Stimulated activated CD4-positive, alpha-beta T cell treated with anti-CD3 and anti-CD28 coated beads, TNF-alpha, amount 100 ng/mL, for 48 hours (primary cell): ENCODE measurements around the gene KEL.

Experiments used
- DNase-seq, 3 donors: peaks; one replicate each; pipeline ENCODE4 v3.0.0-alpha.2; 2020; ENCODE audit warnings: low read depth in 3 of 3

KEL gene

DNA sequence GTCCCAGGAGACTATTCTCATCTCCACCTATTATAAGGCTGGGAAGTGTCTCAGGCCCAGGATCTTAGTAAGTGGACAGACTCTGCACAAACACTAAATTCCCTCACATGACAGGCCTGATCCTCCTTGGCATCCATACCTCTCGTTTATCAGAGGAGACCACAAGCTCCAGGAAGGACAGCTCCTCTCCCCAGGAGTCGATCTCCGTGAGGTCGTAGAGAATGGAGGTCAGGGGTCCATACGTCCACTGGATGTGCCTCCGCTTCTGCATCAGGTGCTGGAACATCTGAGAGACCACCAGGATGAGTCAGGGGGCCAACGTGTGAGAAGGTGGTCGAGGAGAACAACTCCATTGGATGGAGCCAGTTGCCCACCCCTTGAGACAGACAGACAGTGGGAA lies 34.2 kb downstream of the KEL start:
- DNase-seq: no peak

DNA sequence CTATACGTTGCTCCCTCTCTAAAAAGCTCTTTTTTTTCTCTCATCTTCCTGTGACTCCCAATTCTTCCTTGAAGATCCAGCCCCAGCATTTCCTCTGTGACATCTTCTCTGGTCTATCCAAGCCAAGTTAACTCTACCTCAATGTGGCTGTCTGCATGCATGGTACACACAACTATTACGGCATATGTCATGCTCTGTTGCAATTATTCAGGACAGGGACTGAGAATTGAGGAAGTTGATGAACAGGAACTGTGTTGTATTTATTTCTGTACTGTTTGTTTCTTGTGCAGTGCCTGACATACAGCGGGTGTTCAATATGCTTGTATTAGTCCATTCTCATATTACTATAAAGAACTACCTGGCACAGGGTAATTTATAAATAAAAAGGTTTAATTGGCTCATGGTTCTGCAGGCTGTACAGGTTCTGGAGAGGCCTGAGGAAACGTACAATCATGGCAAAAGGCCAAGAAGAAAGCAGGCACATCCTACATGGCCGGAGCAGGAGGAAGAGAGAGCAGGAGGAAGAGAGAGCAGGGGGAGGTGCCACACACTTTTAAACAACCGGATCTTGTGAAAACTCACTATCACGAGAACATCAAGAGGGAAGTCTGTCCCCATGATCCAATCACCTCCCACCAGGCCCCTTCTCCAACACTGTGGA lies 34.9 kb downstream of the KEL start:
- no peak for DNase-seq

DNA sequence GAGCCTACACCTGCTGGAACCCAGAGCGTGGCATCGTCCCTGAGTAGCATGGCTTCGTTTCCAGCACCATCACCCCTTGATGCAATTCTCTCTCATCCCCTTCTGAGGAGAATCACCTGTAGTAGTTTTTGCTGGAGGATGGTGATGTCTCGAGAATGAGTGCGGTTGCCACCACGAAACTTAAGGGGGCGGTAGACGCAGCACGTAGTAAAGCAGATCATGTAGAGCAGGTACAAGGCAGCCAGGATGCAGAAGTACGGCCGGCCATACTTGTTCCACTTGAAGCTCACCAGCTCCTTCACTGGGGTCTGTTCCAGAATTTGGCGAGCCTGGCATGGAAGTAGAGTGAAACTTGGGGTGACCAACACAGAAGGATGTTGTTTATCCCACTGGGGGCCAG lies 36.8 kb downstream of the KEL start:
- no peak for DNase-seq

DNA sequence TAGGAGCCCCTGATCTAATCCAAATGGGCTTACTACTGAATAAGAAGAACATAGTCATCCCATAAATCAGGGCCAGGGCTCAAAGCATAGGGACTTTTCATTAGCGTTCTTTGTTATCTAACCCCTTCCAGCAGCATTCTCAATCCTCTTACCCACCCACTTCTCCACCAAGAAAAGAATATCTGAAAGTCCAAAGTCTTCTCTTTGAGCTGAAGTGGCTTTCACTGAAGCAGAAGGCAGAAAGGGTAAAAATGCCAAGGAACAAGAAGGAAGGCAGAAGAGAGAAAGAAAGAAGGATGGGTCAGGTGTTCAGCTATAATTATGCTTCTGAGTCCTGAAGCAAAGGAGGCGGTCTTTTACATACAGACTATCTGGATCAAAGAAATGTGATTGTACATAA lies 38.8 kb downstream of the KEL start:
- no peak for DNase-seq

DNA sequence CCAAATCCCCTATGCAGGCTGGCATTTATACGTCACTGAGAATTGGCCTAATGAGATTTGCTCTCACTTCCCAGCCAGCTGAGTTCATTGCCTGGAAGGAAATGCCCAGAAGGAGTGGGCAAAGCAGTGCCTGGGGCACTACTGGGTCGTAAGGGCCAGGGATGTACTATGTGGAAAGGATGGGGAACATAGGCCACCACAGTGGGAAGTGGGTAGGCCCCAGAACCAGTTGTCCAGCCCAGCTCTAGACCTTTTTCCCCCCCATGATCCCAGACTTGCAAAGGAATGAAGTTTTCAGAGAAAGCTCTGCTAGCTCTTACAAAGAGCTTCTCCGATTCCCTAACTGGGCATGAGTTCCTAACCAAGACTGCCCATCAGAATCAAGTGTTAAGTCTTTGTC lies 42.5 kb downstream of the KEL start:
- DNase-seq: no peak

DNA sequence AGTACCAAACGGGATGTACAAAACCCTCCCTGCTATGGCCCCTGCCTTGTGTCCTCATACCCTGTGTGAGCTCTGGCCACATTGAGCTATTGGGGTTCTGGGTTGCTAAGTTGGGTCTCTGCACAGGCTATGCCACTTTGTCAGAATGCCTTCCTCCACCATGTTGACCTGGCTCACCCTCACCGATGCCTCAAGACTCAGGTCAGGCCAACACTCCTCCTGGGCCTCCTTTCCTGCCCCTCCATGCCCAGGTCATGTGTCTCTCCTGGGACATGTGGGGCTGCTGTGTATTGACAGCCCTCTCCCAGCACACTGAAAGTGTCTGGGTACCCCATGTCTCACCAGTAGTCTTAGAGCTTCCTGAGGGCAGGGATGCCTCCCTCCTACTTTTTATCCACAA lies 43.3 kb downstream of the KEL start:
- no peak for DNase-seq

DNA sequence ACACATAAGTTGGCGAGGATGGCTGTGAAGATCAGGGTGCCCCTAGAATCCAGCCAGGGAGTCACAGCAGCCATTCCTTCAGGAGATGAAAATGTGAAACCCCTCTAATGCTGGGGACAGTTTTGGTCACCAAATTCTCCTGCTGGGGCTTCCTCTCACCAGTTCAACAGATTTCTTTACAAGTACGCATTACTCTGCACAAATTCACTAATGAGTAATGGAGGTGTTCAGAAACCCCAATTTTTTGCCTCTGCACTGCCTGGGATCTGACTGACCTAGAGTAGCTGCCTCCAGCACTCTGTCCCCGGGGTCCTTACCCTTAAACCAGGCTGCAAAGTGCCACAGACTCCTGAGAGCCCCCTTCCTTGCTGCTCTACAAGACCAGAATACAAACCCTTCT lies 44.7 kb downstream of the KEL start:
- DNase-seq: no peak

DNA sequence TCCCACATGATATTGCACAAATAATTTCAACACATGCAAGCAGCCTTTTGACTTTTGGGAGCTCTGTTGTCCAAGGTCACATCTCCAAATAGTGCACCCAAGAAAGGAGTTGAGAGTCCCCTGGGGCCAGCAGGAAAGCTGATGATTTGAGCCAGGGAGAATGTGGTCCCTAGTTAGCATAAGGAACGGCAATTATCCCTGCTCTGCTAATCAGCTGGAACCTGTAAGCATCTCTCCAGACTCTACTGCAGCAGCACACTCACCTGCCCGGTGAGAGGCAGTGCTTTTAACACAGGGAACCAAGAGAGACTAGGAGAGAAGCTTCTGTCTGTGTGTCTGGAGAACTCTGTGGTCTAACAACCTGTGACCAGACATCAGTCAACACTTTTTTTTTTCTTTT lies 45.7 kb downstream of the KEL start:
- no peak for DNase-seq

DNA sequence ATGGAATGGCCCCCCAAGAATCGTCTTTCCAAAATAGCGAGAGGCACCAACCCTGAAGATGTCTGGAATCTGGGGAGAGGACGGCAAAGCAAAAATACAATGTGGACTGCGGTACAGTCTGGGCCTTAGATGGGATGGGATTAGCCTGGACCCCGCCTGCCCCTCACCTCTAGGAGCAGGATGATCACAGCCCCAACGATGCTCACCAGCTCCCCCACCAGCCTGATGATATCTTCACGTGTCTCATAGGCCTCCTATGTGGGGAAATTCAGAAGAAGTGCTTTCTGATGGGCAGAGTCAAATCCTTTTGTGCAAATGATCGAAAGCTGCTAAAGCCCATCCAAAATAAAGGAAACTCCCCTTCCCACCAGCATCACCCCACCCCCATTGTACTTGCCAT lies 46.8 kb downstream of the KEL start:
- DNase-seq: no peak

DNA sequence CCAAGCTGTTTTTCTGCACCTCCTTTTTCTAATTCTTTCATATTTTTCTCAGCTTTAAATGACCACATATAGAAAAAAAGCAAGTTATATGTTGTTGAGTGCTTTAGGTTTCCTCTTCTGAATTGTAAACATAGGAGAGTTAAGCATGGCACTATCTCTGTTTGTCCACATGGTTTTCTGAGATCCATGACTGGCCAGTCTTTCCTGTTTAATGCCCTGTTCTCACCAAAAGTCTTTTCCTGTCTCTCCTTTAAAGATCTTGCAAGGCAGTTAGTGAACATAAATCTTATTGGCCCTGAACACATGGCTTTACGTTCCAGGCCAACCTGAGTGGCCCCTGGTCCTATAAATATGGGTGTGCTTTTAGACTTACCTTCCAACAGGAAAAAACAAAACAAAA lies 48.0 kb downstream of the KEL start:
- no peak for DNase-seq

DNA sequence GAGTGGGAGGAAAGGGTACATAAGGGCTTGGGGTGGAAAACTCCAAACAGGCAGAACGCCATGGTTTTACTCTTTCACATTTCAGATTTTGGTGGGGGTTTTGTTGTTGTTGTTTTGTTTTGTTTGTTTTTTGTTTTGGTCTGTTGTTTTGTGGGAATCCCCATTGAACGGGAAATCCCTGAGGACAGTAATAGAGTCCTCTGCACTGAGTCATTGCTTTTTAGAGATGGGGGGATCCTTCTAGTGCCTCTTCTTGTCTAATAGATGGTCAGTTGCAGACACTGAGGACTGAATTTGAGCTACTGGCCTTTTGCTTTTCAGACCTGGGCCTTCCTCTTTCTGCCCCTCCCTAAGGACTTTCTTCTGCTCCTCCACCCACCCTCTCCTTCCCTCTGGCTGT lies 48.6 kb downstream of the KEL start:
- DNase-seq: no peak

DNA sequence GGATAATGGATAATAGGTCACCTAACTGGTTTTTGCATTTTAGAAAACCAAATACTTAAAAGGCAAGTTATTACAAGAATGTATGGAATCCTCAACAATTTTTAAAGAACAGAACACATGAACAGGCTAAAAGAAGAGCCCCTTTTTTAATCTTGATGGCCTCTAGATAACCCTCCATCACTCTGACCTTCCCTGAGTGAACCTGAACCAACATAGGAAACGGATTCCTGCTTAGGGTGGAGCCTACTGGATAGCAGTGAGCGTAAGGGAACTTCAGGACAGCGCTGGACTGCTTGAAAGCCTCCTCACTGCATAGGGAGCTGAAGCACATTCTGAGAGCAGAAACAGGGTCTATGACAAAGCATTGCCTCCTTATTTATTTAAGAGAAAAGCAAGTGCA lies 49.1 kb downstream of the KEL start:
- no peak for DNase-seq

DNA sequence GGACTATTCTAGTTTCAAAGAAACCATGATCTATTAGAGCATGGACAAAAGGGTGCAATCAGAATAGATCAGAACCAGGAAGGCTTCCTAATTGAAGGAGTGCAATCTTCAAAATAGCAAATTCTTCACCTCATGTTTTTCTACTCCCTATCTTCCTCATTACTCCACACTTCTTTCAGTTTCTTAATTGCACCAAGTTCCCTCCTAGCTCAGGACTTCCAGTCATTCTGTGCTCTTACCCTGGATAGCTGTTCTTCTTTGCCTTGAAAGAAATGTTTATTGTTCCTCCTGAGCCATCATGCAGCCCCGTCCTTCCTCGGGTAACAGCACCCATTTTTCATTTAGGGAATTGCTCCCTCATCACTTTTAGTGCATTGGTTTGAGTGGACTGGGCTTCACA lies 51.7 kb downstream of the KEL start:
- no peak for DNase-seq

DNA sequence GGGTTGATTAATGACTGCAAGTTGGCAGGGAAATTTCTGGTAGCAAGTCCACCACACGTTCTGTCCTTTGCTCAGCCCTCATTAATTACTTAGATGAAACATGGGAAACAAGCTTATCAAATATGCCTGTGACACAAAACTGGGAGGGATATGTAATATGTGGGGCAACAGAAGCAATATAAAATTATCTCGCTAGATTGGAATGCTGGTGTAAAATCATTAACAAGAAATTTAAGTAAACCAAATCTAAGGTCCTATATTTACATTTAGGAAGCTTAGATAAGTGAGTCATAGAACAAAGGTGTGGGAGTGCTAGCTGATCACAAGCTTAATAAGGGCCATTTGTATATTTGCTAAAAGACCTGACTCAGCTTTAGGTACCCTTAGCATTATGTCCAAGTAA lies 52.1 kb downstream of the KEL start:
- no peak for DNase-seq

DNA sequence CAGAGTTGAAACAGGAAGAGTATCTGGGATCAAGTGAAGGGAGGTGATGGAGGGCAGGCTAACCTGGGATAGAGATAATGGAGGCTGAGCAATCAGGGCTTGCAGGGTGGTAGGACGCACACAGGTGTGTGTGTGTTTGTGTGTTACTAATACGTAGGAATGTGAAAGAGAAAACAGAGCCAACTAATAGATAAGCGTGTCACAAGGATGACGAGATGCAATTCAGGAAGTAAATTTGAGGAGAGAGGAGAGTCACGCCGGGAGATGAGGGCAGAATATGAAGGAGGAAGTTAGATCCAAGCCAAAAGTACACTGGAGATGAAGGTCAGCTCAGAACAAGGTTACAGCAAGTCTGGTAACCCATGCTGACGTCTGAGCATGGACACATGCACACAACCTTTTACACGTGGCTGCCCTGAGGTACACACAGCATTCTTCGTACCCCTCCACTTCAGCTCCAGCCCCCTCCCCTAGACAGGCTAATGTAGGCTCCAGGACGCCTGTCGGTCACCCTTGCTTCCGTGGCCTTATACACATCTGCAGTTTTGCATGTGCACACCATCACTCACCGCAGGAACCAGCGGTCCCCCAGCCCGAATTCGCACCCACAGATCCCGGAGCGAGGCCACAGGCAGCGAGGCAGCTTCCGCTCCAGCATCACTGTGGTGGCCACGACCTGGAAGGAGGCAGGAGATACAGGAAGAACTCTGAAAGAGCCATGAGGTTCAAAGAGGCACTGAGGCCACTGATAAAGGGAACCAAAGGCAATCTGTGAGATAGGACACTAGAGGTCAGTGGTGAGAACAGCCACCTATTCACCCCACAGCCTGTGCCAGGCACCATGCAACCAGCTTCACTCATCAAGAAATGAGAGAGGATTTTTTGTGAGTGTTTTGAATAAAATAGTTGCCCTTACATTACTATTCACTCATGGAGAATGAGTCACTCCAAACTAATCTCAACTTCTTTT lies 53.0 kb downstream of the KEL start:
- no peak for DNase-seq

DNA sequence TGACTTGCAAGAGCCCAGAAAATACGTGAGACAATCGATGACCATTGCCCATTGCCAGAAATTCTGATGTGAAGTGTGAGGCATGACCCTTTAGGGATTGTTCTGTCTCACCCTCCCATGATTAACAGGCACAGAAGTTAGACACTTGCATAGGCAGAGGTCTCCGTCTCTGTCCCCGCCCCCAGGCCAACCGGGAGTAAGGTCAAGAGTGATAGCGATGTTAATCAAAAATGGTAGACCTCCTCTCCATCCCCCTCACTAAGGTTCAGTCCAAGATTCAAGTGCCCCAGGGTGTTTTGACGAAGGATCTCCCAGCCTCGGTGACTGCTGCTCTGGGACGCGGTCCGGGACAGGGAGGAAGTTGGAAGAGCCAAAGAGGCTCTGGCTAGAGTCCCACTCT lies 53.9 kb downstream of the KEL start:
- DNase-seq: no peak

DNA sequence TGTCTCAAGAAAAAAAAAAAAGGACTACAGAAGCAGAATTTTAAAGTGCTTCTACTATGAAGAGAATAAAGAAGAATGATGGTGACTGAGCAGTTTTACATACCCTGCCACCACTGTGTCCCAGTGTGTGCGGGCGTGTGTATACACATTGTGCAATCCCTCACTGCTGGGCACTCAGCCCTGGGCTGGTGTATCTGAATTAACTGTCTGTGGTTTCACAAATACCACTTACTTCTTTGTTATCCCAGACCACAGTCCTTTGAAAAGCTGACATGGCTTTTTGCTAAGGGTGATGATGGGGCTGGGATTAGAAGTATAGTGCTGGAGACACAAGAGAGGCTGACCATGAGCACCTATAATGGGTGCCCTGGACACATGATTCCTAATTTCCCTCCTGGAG lies 55.5 kb downstream of the KEL start:
- DNase-seq: no peak

DNA sequence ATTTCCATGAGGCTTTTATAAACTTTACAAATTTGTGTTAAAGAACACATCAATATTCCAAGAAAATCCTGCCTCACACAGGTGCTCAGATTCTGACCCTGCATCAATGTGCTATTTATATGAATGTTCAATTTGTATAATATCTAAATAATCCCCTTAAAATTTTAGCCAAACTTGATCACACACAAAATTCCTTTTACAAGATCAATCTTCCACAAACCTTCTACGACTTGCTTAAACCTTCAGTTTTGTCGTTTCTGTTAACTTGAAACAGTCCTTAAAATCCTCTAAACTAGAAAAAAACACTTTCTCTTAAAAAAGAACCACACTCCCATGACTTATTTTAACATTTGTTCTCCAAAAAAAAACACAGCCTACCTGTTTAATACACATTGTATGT lies 56.4 kb downstream of the KEL start:
- DNase-seq: no peak

DNA sequence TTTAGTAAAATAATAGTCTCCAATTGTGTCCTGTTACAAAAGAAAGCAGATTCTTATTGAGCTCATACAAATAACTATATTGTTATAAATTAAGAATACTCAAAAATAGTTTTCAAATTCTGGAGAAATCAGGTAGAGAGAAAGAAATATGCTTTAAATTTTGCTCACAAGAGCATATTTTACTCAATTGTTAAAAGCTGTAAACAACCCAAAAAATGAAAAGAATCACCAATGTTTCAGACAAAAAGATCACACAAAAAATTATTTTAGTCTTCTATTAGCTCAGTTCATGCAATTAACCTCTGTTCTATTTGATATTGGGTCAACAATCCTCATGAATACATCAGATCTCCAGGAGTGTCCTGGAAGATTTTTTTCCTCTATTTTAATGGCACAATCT lies 58.0 kb downstream of the KEL start:
- DNase-seq: no peak

DNA sequence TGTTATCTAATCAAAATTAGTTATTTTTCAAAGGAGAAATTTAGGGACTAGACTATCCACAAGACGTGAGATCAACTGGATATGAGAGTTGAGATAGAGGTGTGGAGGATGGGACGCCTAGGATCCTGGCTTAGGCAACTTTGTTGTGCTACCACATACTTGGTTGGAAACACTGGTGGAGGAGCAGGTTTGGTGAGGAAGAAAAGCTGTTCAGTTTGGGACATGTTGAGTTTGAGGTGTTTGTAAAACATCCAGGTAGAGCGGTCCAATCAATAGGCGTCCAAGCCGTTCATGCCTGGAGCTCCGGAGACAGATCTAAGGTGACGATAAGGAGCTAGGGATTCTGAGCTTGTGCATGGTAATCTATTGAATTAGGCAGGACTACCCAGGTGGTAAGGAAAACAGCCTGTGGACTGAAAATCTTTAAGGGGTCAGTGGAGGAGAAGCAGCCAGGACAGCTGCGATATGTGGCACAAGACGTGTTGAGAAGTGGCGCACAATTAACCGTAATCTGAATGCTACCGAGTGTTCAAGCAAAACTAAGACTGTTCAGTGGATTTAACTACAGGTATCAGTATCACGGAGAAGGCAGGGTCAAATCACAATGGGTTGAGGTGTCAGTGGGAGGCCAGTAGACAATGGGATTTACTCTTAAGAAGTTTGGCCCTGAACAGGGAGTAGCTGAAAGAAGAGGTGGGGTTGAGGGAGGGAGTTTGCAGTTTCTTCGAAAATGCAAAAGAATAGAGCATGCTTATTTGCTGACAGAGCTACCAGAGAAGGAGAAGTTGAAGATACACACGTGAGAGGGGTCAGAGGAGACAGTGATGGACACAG lies 60.5 kb downstream of the KEL start:
- DNase-seq: no peak

DNA sequence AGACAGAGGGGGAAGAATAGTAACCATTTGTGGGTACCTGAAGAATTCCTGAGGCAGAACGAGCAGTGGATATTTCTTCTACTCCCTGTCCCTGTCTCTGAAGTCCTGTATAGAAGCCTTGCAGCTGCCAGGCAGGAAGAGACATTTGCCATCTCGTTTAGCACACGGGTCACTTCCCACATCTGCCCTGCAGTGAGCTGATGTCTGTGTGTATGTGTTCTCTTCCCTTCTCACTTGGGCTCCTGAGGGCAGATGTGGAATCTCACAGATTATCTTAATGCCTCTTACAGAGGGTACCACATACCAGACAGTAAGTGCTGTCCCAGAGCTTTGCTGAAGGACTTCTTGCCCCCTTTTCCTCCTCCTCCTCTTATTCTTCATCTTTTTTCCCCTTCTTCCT lies 62.5 kb downstream of the KEL start:
- no peak for DNase-seq

DNA sequence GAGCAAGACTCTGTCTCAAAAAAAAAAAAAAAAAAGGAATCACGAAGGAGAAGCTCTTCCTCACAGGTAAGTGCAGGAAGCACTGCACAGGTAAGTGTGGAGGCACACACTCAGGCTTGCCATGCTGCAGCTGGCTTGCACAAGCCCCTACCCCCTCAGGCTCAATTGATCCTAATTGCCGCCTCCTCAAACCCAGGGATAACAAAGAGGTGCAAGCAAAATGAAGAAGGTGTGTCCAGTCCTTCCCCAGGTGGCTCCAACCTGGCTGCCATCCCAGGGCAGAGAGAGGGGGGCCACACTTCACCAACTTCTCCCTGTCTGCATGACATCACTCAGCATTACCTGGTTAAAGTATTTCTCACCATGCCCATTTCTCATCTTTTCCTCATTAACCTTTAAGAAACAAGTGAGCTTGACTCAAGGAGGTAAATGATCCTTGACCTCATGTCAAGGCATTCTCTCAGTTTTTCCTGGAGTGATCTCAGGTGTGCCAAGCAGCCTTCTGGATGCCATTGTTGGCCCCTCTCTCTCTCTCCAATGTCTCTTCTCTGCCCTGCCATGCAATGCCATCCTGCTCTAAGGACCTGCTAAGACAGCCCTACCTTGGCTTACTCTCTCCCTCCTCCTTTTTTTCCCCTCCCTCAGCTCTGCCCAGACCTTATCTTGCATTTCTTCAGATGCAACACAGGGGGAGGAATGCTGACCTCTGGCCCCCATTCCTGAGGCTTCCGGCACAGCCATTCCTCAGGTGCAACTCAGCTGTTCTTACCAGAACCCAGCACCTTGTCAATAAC lies 63.6 kb downstream of the KEL start:
- DNase-seq: no peak
